ENCODE measurements around the gene USP17L13. TPM values are rescaled to one million over a fixed set of nuclear protein-coding genes. Genes with fewer than 3 reads are reported as not detected.
"Not testable (repeated sequence)": the region's sequence is repeated elsewhere in the genome, so short reads cannot be mapped to it uniquely, and the experiment has no call there.

The USP17L13 gene, protein sequence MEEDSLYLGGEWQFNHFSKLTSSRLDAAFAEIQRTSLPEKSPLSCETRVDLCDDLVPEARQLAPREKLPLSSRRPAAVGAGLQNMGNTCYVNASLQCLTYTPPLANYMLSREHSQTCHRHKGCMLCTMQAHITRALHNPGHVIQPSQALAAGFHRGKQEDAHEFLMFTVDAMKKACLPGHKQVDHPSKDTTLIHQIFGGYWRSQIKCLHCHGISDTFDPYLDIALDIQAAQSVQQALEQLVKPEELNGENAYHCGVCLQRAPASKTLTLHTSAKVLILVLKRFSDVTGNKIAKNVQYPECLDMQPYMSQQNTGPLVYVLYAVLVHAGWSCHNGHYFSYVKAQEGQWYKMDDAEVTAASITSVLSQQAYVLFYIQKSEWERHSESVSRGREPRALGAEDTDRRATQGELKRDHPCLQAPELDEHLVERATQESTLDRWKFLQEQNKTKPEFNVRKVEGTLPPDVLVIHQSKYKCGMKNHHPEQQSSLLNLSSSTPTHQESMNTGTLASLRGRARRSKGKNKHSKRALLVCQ
- polyA plus RNA-seq, result not detected
- long read RNA-seq, donor 1, result 0 reads
- long read RNA-seq, donor 2, result 0 reads
- long read RNA-seq, donor 3, result 0 reads
- long read RNA-seq, donor 4, result 0 reads
- long read RNA-seq, donor 5, result 0 reads
- long read RNA-seq, donor 6, result 0 reads
- long read RNA-seq, donor 7, result 0 reads
- long read RNA-seq, donor 8, result 0 reads
- long read RNA-seq, donor 9, result 0 reads
- long read RNA-seq, donor 10, result 0 reads
- long read RNA-seq, donor 11, result 0 reads

DNA sequence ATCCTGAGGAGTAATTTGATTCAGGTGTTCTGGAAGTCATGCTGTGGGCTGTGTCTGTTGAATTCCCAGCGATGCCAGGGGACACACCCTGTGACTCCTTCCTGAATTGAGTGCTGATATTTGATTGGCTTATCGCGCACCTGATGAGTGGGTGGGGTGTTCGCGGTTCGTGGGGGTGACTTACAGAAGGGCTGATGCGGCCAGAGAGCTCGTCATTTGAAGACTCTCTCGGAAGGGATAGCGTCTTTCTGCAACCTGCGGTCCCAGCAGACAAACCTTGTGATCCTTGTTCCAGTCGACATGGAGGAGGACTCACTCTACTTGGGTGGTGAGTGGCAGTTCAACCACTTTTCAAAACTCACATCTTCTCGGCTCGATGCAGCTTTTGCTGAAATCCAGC, at the start of gene USP17L13:
Gene USP17L13, plus strand, starts transcription at position 301 of the 400 bp plus-strand sequence. Its CDS starts 0 bp downstream, at position 301.
- not testable (repeated sequence) for H3K4me3 ChIP-seq (ENCODE audit: low read length); H3K9me3 ChIP-seq (ENCODE audit: control insufficient read depth, low read depth, low read length); DNase-seq; H3K27ac ChIP-seq (ENCODE audit: low read length); H3K4me1 ChIP-seq (ENCODE audit: control insufficient read depth, insufficient read depth, low read length); H3K36me3 ChIP-seq (ENCODE audit: control insufficient read depth, insufficient read depth, low read length); H3K27me3 ChIP-seq (ENCODE audit: control insufficient read depth, insufficient read depth, low read length)
- WGBS (ENCODE audit: insufficient coverage, low lambda C conversion rate), result no CpG with 5 or more reads among the region's 14 CpGs

DNA sequence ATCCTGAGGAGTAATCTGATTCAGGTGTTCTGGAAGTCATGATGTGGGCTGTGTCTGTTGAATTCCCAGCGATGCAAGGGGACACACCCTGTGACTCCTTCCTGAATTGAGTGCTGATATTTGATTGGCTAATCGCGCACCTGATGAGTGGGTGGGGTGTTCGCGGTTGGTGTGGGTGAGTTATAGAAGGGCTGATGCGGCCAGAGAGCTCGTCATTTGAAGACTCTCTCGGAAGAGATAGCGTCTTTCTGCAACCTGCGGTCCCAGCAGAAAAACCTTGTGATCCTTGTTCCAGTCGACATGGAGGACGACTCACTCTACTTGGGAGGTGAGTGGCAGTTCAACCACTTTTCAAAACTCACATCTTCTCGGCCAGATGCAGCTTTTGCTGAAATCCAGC, 14.3 kb upstream of the USP17L13 start, which contains the start of gene USP17L10:
Gene USP17L10, plus strand, starts transcription at position 301 of the 400 bp plus-strand sequence. Its CDS starts 0 bp downstream, at position 301.
- not testable (repeated sequence) for H3K27ac ChIP-seq (ENCODE audit: low read length); H3K27me3 ChIP-seq (ENCODE audit: control insufficient read depth, insufficient read depth, low read length); H3K4me3 ChIP-seq (ENCODE audit: low read length); DNase-seq; H3K4me1 ChIP-seq (ENCODE audit: control insufficient read depth, insufficient read depth, low read length); H3K36me3 ChIP-seq (ENCODE audit: control insufficient read depth, insufficient read depth, low read length); H3K9me3 ChIP-seq (ENCODE audit: control insufficient read depth, low read depth, low read length)
- no CpG with 5 or more reads among the region's 13 CpGs for WGBS (ENCODE audit: insufficient coverage, low lambda C conversion rate)

DNA sequence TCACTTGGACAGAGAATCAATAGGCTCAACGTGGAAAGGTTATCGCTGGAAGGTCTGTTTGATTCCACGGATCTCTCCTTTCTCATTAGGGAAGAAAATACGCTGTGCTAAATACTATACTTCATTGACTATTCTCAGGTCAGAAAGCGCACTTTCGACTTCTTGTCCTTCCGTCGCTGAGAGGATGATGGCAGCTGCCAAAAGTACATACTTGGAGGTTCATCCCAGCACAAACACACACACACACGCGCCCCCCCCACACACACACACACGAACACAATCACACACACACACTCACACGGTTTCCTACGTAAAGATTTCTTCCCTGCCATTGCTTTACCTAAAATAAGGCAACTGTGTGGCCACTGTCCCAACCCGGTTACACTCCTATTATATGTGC, 10.0 kb upstream of the USP17L13 start:
- H3K4me3 ChIP-seq (ENCODE audit: low read length); H3K36me3 ChIP-seq (ENCODE audit: control insufficient read depth, insufficient read depth, low read length); DNase-seq; H3K4me1 ChIP-seq (ENCODE audit: control insufficient read depth, insufficient read depth, low read length); H3K27ac ChIP-seq (ENCODE audit: low read length); H3K9me3 ChIP-seq (ENCODE audit: control insufficient read depth, low read depth, low read length); H3K27me3 ChIP-seq (ENCODE audit: control insufficient read depth, insufficient read depth, low read length): not testable (repeated sequence)
- 93% methylated on average over 3 of the region's 14 CpGs for whole genome bisulfite sequencing (ENCODE audit: insufficient coverage, low lambda C conversion rate)

DNA sequence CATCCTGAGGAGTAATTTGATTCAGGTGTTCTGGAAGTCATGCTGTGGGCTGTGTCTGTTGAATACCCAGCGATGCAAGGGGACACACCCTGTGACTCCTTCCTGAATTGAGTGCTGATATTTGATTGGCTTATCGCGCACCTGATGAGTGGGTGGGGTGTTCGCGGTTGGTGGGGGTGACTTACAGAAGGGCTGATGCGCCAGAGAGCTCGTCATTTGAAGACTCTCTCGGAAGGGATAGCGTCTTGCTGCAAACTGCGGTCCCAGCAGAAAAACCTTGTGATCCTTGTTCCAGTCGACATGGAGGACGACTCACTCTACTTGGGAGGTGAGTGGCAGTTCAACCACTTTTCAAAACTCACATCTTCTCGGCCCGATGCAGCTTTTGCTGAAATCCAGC, 9.6 kb upstream of the USP17L13 start, which contains the start of gene USP17L11:
Gene USP17L11, plus strand, starts transcription at position 301 of the 400 bp plus-strand sequence. Its CDS starts 0 bp downstream, at position 301.
- not testable (repeated sequence) for DNase-seq; H3K9me3 ChIP-seq (ENCODE audit: control insufficient read depth, low read depth, low read length); H3K27me3 ChIP-seq (ENCODE audit: control insufficient read depth, insufficient read depth, low read length); H3K4me1 ChIP-seq (ENCODE audit: control insufficient read depth, insufficient read depth, low read length); H3K4me3 ChIP-seq (ENCODE audit: low read length); H3K36me3 ChIP-seq (ENCODE audit: control insufficient read depth, insufficient read depth, low read length); H3K27ac ChIP-seq (ENCODE audit: low read length)
- no CpG with 5 or more reads among the region's 14 CpGs for WGBS (ENCODE audit: insufficient coverage, low lambda C conversion rate)

DNA sequence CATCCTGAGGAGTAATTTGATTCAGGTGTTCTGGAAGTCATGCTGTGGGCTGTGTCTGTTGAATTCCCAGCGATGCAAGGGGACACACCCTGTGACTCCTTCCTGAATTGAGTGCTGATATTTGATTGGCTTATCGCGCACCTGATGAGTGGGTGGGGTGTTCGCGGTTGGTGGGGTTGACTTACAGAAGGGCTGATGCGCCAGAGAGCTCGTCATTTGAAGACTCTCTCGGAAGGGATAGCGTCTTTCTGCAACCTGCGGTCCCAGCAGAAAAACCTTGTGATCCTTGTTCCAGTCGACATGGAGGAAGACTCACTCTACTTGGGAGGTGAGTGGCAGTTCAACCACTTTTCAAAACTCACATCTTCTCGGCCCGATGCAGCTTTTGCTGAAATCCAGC, 4.8 kb upstream of the USP17L13 start, which contains the start of gene USP17L12:
Gene USP17L12, plus strand, starts transcription at position 301 of the 400 bp plus-strand sequence. Its CDS starts 0 bp downstream, at position 301.
- no CpG with 5 or more reads among the region's 13 CpGs for WGBS (ENCODE audit: insufficient coverage, low lambda C conversion rate)
- H3K36me3 ChIP-seq (ENCODE audit: control insufficient read depth, insufficient read depth, low read length); H3K4me1 ChIP-seq (ENCODE audit: control insufficient read depth, insufficient read depth, low read length): not testable (repeated sequence)

DNA sequence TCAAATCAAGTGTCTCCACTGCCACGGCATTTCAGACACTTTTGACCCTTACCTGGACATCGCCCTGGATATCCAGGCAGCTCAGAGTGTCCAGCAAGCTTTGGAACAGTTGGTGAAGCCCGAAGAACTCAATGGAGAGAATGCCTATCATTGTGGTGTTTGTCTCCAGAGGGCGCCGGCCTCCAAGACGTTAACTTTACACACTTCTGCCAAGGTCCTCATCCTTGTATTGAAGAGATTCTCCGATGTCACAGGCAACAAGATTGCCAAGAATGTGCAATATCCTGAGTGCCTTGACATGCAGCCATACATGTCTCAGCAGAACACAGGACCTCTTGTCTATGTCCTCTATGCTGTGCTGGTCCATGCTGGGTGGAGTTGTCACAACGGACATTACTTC, 5.6 kb downstream of the USP17L13 start:
- not testable (repeated sequence) for H3K36me3 ChIP-seq (ENCODE audit: control insufficient read depth, insufficient read depth, low read length); H3K27me3 ChIP-seq (ENCODE audit: control insufficient read depth, insufficient read depth, low read length); H3K4me3 ChIP-seq (ENCODE audit: low read length); H3K9me3 ChIP-seq (ENCODE audit: control insufficient read depth, low read depth, low read length); H3K4me1 ChIP-seq (ENCODE audit: control insufficient read depth, insufficient read depth, low read length); H3K27ac ChIP-seq (ENCODE audit: low read length); DNase-seq
- WGBS (ENCODE audit: insufficient coverage, low lambda C conversion rate), result no CpG with 5 or more reads among the region's 8 CpGs

More for the DNA sequence above, 4.8 kb upstream of the USP17L13 start, which contains the start of gene USP17L12:
- not testable (repeated sequence) for DNase-seq; H3K4me3 ChIP-seq (ENCODE audit: low read length); H3K27ac ChIP-seq (ENCODE audit: low read length); H3K27me3 ChIP-seq (ENCODE audit: control insufficient read depth, insufficient read depth, low read length); H3K9me3 ChIP-seq (ENCODE audit: control insufficient read depth, low read depth, low read length)

DNA sequence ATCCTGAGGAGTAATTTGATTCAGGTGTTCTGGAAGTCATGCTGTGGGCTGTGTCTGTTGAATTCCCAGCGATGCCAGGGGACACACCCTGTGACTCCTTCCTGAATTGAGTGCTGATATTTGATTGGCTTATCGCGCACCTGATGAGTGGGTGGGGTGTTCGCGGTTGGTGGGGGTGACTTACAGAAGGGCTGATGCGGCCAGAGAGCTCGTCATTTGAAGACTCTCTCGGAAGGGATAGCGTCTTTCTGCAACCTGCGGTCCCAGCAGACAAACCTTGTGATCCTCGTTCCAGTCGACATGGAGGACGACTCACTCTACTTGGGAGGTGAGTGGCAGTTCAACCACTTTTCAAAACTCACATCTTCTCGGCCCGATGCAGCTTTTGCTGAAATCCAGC, 9.4 kb downstream of the USP17L13 start, which contains the start of gene USP17L15:
Gene USP17L15, plus strand, starts transcription at position 301 of the 400 bp plus-strand sequence. Its CDS starts 0 bp downstream, at position 301.
- H3K27ac ChIP-seq (ENCODE audit: low read length); DNase-seq; H3K4me3 ChIP-seq (ENCODE audit: low read length); H3K36me3 ChIP-seq (ENCODE audit: control insufficient read depth, insufficient read depth, low read length); H3K9me3 ChIP-seq (ENCODE audit: control insufficient read depth, low read depth, low read length); H3K27me3 ChIP-seq (ENCODE audit: control insufficient read depth, insufficient read depth, low read length); H3K4me1 ChIP-seq (ENCODE audit: control insufficient read depth, insufficient read depth, low read length): not testable (repeated sequence)
- no CpG with 5 or more reads among the region's 15 CpGs for WGBS (ENCODE audit: insufficient coverage, low lambda C conversion rate)

DNA sequence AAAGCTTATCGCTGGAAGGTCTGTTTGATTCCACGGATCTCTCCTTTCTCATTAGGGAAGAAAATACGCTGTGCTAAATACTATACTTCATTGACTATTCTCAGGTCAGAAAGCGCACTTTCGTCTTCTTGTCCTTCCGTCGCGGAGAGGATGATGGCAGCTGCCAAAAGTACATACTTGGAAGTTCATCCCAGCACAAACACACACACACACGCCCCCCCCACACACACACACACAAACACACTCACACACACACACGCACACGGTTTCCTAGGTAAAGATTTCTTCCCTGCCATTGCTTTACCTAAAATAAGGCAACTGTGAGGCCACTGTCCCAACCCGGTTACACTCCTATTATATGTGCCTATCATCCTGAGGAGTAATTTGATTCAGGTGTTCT, 13.8 kb downstream of the USP17L13 start:
- no CpG with 5 or more reads among the region's 12 CpGs for WGBS (ENCODE audit: insufficient coverage, low lambda C conversion rate)
- not testable (repeated sequence) for H3K27ac ChIP-seq (ENCODE audit: low read length); H3K4me3 ChIP-seq (ENCODE audit: low read length); H3K9me3 ChIP-seq (ENCODE audit: control insufficient read depth, low read depth, low read length); H3K27me3 ChIP-seq (ENCODE audit: control insufficient read depth, insufficient read depth, low read length); H3K36me3 ChIP-seq (ENCODE audit: control insufficient read depth, insufficient read depth, low read length); H3K4me1 ChIP-seq (ENCODE audit: control insufficient read depth, insufficient read depth, low read length)
- peak in 1 of 2 donors; percentile 1 for DNase-seq

DNA sequence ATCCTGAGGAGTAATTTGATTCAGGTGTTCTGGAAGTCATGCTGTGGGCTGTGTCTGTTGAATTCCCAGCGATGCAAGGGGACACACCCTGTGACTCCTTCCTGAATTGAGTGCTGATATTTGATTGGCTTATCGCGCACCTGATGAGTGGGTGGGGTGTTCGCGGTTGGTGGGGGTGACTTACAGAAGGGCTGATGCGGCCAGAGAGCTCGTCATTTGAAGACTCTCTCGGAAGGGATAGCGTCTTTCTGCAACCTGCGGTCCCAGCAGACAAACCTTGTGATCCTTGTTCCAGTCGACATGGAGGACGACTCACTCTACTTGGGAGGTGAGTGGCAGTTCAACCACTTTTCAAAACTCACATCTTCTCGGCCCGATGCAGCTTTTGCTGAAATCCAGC, 18.9 kb downstream of the USP17L13 start, which contains the start of gene USP17L17:
Gene USP17L17, plus strand, starts transcription at position 301 of the 400 bp plus-strand sequence. Its CDS starts 0 bp downstream, at position 301.
- not testable (repeated sequence) for H3K27ac ChIP-seq (ENCODE audit: low read length); H3K9me3 ChIP-seq (ENCODE audit: control insufficient read depth, low read depth, low read length); H3K4me1 ChIP-seq (ENCODE audit: control insufficient read depth, insufficient read depth, low read length); DNase-seq; H3K4me3 ChIP-seq (ENCODE audit: low read length); H3K27me3 ChIP-seq (ENCODE audit: control insufficient read depth, insufficient read depth, low read length); H3K36me3 ChIP-seq (ENCODE audit: control insufficient read depth, insufficient read depth, low read length)
- no CpG with 5 or more reads among the region's 14 CpGs for WGBS (ENCODE audit: insufficient coverage, low lambda C conversion rate)

DNA sequence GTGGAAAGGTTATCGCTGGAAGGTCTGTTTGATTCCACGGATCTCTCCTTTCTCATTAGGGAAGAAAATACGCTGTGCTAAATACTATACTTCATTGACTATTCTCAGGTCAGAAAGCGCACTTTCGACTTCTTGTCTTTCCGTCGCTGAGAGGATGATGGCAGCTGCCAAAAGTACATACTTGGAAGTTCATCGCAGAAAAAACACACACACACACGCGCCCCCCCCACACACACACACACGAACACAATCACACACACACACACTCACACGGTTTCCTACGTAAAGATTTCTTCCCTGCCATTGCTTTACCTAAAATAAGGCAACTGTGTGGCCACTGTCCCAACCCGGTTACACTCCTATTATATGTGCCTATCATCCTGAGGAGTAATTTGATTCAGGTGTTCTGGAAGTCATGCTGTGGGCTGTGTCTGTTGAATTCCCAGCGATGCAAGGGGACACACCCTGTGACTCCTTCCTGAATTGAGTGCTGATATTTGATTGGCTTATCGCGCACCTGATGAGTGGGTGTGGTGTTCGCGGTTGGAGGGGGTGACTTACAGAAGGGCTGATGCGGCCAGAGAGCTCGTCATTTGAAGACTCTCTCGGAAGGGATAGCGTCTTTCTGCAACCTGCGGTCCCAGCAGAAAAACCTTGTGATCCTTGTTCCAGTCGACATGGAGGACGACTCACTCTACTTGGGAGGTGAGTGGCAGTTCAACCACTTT, 23.4 kb downstream of the USP17L13 start, which contains the start of gene USP17L18:
Gene USP17L18, plus strand, starts transcription at position 678 of the 728 bp plus-strand sequence. Its CDS starts 0 bp downstream, at position 678.
- H3K4me1 ChIP-seq (ENCODE audit: control insufficient read depth, insufficient read depth, low read length); H3K9me3 ChIP-seq (ENCODE audit: control insufficient read depth, low read depth, low read length); H3K4me3 ChIP-seq (ENCODE audit: low read length); H3K27ac ChIP-seq (ENCODE audit: low read length); H3K36me3 ChIP-seq (ENCODE audit: control insufficient read depth, insufficient read depth, low read length); H3K27me3 ChIP-seq (ENCODE audit: control insufficient read depth, insufficient read depth, low read length): not testable (repeated sequence)
- 80% methylated on average over 2 of the region's 26 CpGs for WGBS (ENCODE audit: insufficient coverage, low lambda C conversion rate)
- peak in 1 of 2 donors; percentile 4 for DNase-seq

All from large intestine (tissue), 12 donors.